Thoracic aorta (tissue), 2 donors: ENCODE results near the gene SPRYD3. TPM values are rescaled to one million over a fixed set of nuclear protein-coding genes. Genes with fewer than 3 reads are reported as not detected.

Experiments used
- ATAC-seq: fragments of 150-250 bp; one replicate; pipeline ENCODE4 v1.8.0; 2017; ENCODE audit warnings: low read depth; ENCODE audit not compliant: insufficient number of reproducible peaks, low FRiP score
- DNase-seq: peaks from one replicate; pipeline ENCODE4 v3.0.0-alpha.2; 2020; ENCODE audit warnings: low spot score
- H3K27ac ChIP-seq, 2 donors: fragments of 200-600 bp; sonication (generic); 1 replicate in 1 of 2; 2 replicates in 1 of 2; pipeline ENCODE4 v1.5.1; 2016; ENCODE audit warnings: mild to moderate bottlenecking in 2 of 2, moderate library complexity in 2 of 2
- H3K27me3 ChIP-seq: fragments of 200-600 bp; sonication (generic); replicated peaks from 2 replicates; pipeline ENCODE4 v1.6.0; 2016; ENCODE audit warnings: mild to moderate bottlenecking; ENCODE audit not compliant: insufficient read depth
- H3K36me3 ChIP-seq: fragments of 200-600 bp; sonication (generic); one replicate; pipeline ENCODE4 v1.5.1; 2016
- H3K4me1 ChIP-seq, 2 donors: fragments of 200-600 bp; sonication (generic); 1 replicate in 1 of 2; 2 replicates in 1 of 2; pipeline versions ENCODE4 v1.5.1 to v1.6.0; 2016; ENCODE audit warnings: low read depth in 2 of 2, mild to moderate bottlenecking in 1 of 2; ENCODE audit not compliant: control insufficient read depth in 1 of 2
- H3K4me3 ChIP-seq: fragments of 200-600 bp; sonication (generic); 2 replicates; pipeline ENCODE4 v1.5.1; 2016; ENCODE audit warnings: mild to moderate bottlenecking
- H3K9me3 ChIP-seq: fragments of 200-600 bp; sonication (generic); 2 replicates; pipeline ENCODE4 v1.5.1; 2016
- total RNA-seq, 2 donors: library from RNA; depleted of rRNA; stranded (reverse); fragments of >200 nt; gene quantifications; one replicate each; pipeline versions ENCODE4 v1.1.0 to v1.2.3, GENCODE V29; 2016
- TF ChIP-seq, protein P1 (sequence below): fragments of 200-600 bp; sonication (generic); IDR thresholded peaks from one replicate; pipeline ENCODE4 v1.5.1; 2019; ENCODE audit warnings: antibody characterized with exemption

Gene SPRYD3
- total RNA-seq, 2 donors from 2014 or later, result 68.0 to 94.8 TPM

DNA sequence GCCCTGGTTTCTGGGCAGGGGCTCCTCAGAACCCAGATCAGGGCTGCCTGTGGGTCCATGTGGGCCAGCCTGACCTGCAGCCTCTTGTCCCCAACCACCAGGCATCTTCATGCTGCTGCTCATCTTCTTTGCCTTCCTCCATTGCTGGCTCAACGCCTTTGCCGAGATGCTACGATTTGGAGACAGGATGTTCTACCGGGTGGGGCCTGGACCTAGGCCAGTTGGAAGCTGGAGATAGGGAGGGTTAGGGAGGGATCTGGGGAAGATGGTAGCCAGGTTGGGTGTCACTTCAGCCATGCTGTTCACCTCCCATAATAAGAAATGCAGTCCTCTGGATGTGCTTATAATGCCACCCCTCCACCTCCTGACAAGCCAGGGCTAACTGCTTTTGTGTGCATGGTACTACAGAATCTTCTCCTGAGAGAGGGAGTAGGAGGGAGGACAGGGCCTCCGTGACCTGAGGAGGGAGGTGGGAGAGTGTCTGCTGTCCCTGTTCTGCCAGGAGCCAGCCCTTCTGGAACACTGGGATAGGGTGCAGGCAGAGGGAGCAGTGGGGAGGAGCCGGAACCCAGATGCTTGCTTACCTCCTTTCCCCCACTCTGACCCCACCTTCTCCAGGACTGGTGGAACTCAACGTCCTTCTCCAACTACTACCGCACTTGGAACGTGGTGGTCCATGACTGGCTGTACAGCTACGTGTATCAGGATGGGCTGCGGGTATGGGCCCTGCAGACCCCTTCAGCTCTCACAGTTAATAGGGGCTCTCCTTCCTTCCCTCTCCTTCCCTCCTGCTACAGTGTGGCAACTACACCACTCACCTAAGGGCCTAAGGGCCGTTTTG is 41.7 kb upstream of the SPRYD3 start:
- Histone ChIP-seq H3K27me3 (no peaks in the 10 kb centered on the region), H3K27ac (no peak overlapping the region), H3K9me3 (no peaks in the 10 kb centered on the region), H3K36me3 (no peaks in the 10 kb centered on the region), H3K4me3 (no peak overlapping the region), H3K4me1 (peaks cover 13 to 19% of the 10 kb centered on the region in 2 donors)
- TF ChIP-seq, protein P1, sequence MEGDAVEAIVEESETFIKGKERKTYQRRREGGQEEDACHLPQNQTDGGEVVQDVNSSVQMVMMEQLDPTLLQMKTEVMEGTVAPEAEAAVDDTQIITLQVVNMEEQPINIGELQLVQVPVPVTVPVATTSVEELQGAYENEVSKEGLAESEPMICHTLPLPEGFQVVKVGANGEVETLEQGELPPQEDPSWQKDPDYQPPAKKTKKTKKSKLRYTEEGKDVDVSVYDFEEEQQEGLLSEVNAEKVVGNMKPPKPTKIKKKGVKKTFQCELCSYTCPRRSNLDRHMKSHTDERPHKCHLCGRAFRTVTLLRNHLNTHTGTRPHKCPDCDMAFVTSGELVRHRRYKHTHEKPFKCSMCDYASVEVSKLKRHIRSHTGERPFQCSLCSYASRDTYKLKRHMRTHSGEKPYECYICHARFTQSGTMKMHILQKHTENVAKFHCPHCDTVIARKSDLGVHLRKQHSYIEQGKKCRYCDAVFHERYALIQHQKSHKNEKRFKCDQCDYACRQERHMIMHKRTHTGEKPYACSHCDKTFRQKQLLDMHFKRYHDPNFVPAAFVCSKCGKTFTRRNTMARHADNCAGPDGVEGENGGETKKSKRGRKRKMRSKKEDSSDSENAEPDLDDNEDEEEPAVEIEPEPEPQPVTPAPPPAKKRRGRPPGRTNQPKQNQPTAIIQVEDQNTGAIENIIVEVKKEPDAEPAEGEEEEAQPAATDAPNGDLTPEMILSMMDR, result no peak
- DNase-seq, result no peak
- ATAC-seq, result no peak

GRCh38 chr12:53118751-53119300 is 39.6 kb upstream of the SPRYD3 start:
- Histone ChIP-seq H3K27me3 (no peaks in the 10 kb centered on the region), H3K36me3 (no peaks in the 10 kb centered on the region), H3K9me3 (no peaks in the 10 kb centered on the region), H3K27ac (no peak overlapping the region), H3K4me3 (no peak overlapping the region), H3K4me1 (peaks cover 20 to 28% of the 10 kb centered on the region in 2 donors)
- DNase-seq (no peak), ATAC-seq (no peak)
- TF ChIP-seq, protein P1, result no peak

DNA sequence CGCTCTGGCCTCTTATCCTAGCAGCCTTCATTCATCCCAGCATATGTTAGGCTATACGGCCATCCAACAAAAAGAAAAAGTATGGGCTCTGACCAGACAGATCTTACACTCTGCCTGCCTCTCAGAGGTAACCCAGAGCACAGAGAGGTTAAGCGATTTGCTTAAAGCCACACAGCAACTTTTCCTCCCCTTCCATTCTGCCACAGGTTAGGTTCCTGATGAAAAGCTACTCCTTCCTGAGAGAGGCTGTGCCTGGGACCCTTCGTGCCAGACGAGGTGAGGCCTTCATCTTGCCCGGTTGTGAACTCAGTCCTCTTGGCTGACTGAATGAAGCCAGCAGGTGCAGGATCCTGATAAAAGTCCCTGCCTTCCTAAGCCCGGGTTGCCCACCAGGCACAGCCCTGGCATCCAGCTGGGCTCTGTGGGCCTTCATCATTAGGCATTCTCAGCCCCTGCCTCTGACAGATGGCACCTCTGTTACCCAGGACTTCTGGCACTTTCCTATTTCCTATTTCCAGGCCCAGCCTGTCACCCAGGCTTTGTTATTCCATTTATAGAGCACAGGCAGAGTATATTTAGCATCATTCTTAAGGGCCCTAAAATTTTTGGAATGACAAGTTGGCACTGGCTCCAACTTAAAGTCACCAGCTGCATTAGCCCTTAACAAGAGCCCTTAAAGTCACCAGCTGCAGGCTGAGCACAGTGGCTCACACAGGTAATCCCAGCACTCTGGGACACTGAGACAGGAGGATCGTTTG is 36.9 kb upstream of the SPRYD3 start:
- DNase-seq (no peak), ATAC-seq (peak; percentile 73)
- Histone ChIP-seq H3K36me3 (no peaks in the 10 kb centered on the region), H3K4me3 (no peak overlapping the region), H3K27me3 (no peaks in the 10 kb centered on the region), H3K9me3 (no peaks in the 10 kb centered on the region), H3K4me1 (peaks cover 20 to 28% of the 10 kb centered on the region in 2 donors), H3K27ac (peak overlapping the region; percentile 89 to 92)
- TF ChIP-seq, protein P1, result no peak

DNA sequence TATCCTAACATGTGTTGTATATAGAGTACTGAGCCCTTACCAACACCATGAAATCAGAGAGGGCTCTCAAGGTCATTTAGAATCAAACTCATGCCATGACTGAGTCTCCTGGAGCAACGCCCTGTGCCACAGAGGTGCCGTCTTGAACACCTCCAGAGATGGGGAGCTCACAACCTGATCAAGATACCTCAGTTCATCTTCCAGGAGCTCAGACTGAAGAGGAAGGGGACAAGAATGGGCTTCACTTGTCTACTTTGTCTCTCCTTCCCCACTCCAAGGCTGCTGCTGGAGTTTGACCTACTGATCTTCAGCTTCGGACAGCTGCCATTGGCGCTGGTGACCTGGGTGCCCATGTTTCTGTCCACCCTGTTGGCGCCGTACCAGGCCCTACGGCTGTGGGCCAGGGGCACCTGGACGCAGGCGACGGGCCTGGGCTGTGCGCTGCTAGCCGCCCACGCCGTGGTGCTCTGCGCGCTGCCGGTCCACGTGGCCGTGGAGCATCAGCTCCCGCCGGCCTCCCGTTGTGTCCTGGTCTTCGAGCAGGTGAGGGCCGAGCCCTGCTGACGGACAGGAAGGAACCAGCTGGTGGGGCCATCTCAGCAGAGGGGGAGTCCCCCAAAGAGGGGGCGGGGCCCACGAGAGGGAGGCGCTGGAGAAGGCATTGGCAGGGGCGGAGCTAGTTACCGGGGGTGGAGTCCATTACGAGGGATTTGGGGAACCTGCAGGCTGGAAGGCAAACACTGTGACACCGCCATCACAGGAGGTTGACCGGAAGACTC is 36.1 kb upstream of the SPRYD3 start:
- no peak for ATAC-seq
- TF ChIP-seq, protein P1, result no peak

More for the DNA sequence above, 36.1 kb upstream of the SPRYD3 start:
- peaks cover 20 to 28% of the 10 kb centered on the region in 2 donors for H3K4me1 ChIP-seq
- H3K9me3 ChIP-seq, result no peaks in the 10 kb centered on the region
- peak overlapping the region; percentile 89 to 92 for H3K27ac ChIP-seq
- DNase-seq, result no peak
- H3K4me3 ChIP-seq, result no peak overlapping the region
- no peaks in the 10 kb centered on the region for H3K27me3 ChIP-seq
- H3K36me3 ChIP-seq, result no peaks in the 10 kb centered on the region
